ENCODE results near the gene LRRFIP1. TPM values are rescaled to one million over a fixed set of nuclear protein-coding genes. Genes with fewer than 3 reads are reported as not detected.

LRRFIP1 gene
- polyA plus RNA-seq, 1 of the 3 experiments (the other 2 are of a cell fraction), result 47.3 TPM

GRCh38 chr2:237630216-237631000 lies 3.0 kb downstream of the LRRFIP1 start:
- no peak overlapping the region for H3K4me2 ChIP-seq
- peaks cover 73% of the 10 kb centered on the region for H3K79me2 ChIP-seq (ENCODE audit: insufficient read depth)
- H3K27ac ChIP-seq (ENCODE audit: low read depth in 2 of 2, low read length in 1 of 2), result peak overlapping the region in 1 of 2 experiments; percentile 37; a peak in 1 of 4 replicates
- H3K4me3 ChIP-seq (ENCODE audit: low read depth in 2 of 2, low read length in 1 of 2), result no peak overlapping the region
- peaks cover 8 to 14% of the 10 kb centered on the region in 2 experiments for H3K4me1 ChIP-seq (ENCODE audit: control insufficient read depth in 1 of 2, insufficient read depth in 2 of 2, low read depth in 1 of 2, low read length in 1 of 2)
- CTCF ChIA-PET, result interaction anchor here (0.8 to 1.6 kb wide), 3 partner anchors 49 to 57 kb away, joined by 3 to 4 read pairs (median 3); no protein-coding TSS in a partner anchor
- TF ChIP-seq MEF2A (IDR thresholded peaks at IDR 0.05; ENCODE audit: borderline replicate concordance, low read depth) (no peak), FOSL2 (IDR thresholded peaks at IDR 0.05; ENCODE audit: borderline replicate concordance, low read depth) (no peak), EZH2phosphoT487 (IDR thresholded peaks at IDR 0.05; ENCODE audit: borderline replicate concordance, low read depth) (no peak), IRF3 (IDR thresholded peaks at IDR 0.05; ENCODE audit: low read depth, low read length) (no peak), GABPA (IDR thresholded peaks at IDR 0.05; ENCODE audit: low read depth) (no peak), JUND (IDR thresholded peaks at IDR 0.05) (no peak), ZBTB33 (IDR thresholded peaks at IDR 0.05; ENCODE audit: borderline replicate concordance, low read depth) (no peak), USF1 (IDR thresholded peaks at IDR 0.05; ENCODE audit: borderline replicate concordance, low read depth) (no peak), REST (IDR thresholded peaks at IDR 0.05; ENCODE audit: low read depth, low read length) (no peak), TEAD4 (IDR thresholded peaks at IDR 0.05; ENCODE audit: borderline replicate concordance, insufficient read depth) (no peak)
- no peak overlapping the region for H3K9ac ChIP-seq
- no peaks in the 10 kb centered on the region for H3K9me2 ChIP-seq
- H3K9me3 ChIP-seq, result 0 out of 2 replicates have a peak, but pooled peaks cover 4% of the 10 kb centered on the region
- peaks cover 10% of the 10 kb centered on the region; the same call in 1 of the 2 replicates for H4K20me1 ChIP-seq (ENCODE audit: insufficient read depth)
- DNase-seq, result no peak
- WGBS (ENCODE audit: low lambda C conversion rate), result 94% methylated on average over 11 of the region's 12 CpGs
- peaks cover 13 to 18% of the 10 kb centered on the region in 2 experiments for H3K36me3 ChIP-seq (replicated peaks in 1 of 2; ENCODE audit: control insufficient read depth in 1 of 2, insufficient read depth in 2 of 2, low read length in 1 of 2)
- no peaks in the 10 kb centered on the region for H3F3A ChIP-seq (replicated peaks; ENCODE audit: insufficient read depth)
- POLR2A ChIA-PET, result no interaction called here
- H3K27me3 ChIP-seq (ENCODE audit: insufficient read depth), result no peaks in the 10 kb centered on the region
- no peak overlapping the region for H2AFZ ChIP-seq (ENCODE audit: low read depth)

Data from SK-N-SH (cell line).